Stimulated activated CD4-positive, alpha-beta T cell treated with anti-CD3 and anti-CD28 coated beads, Interleukin-4, amount 100 ng/mL, for 24 hours (primary cell): ENCODE data around the gene NR0B2.
"Not testable (repeated sequence)": the region's sequence is repeated elsewhere in the genome, so short reads cannot be mapped to it uniquely, and the experiment has no call there.

ENCODE experiments used
- DNase-seq: peaks from one replicate; pipeline ENCODE4 v3.0.0-alpha.2; 2020

The NR0B2 gene, protein sequence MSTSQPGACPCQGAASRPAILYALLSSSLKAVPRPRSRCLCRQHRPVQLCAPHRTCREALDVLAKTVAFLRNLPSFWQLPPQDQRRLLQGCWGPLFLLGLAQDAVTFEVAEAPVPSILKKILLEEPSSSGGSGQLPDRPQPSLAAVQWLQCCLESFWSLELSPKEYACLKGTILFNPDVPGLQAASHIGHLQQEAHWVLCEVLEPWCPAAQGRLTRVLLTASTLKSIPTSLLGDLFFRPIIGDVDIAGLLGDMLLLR

DNA sequence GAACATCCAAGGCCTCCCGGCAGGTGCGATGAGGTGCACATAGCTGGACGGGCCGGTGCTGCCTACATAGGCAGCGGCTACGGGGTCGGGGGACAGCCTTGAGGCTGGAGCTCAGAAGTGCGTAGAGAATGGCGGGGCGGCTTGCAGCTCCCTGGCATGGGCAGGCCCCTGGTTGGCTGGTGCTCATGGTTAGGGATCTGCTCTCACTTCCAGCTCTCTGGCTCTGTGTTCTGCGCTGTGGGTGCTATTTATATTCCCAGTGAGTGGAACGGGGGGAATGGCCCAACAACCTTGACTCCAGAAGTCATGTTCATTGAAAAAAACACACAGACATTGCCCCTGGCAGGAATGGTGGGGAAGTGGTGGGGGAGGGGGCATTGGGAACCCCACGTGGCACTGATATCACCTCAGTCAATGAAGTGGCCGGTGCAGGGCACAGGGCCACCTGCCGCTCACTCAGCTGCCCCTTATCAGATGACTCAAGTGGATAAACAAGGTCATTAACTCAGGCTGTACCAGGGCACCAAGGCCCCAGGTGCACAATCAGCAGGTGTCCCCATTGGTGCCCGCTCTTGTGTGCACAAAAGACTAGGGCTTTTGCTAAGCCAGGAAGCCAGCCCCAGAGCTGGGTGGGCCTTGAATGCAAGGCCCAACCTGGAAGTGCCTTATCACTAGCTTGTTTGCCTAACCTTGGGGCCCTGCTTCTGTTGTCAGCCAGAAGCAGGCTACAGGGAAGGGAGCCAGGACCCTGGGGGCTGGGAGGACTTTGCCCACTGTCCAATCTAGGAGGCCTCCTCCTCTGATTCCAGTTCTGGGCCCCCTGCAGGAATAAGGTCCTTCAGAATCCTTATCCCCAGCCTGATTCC is at the start of gene NR0B2:
TSS of gene NR0B2 (minus strand) at position 222 of the 866 bp plus-strand sequence. CDS start at position 187, 35 bp downstream.
- no peak for DNase-seq

DNA sequence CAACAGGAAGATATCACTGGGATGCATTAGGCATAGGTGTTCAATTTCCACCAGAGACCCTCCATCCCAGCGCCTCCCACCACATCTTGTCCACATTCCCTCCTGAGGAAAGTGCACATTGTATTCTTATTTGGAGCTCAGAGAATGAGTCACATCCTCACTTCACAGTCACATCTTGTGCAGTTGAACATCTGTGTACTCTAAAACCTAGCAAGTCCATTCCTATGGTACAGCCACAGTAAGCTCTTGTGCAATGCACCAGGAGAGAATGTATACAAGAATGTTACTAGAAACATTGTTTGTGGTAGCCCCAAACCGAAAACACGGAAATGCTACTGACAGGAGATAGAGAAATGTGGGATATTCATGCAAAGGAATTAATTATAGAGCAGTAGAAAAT is 48.1 kb upstream of the NR0B2 start:
- no peak for DNase-seq

DNA sequence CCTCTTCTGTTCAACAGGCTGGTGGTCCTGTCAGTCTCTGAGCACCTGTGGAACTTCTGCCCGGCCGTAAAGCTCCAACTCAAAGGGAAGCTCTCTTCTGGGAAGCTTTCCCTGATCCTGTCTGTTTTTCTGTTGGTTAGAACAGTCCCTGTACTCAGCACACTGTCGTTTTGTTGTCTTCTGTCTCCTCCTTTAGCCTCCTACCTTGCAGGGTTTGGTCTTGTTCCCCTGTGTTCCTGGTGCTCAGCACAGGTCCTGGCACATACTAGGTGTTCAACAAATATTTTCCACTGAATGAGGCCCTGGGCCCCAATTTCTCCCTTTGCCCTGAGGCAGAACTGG is 46.8 kb upstream of the NR0B2 start:
- DNase-seq = no peak

DNA sequence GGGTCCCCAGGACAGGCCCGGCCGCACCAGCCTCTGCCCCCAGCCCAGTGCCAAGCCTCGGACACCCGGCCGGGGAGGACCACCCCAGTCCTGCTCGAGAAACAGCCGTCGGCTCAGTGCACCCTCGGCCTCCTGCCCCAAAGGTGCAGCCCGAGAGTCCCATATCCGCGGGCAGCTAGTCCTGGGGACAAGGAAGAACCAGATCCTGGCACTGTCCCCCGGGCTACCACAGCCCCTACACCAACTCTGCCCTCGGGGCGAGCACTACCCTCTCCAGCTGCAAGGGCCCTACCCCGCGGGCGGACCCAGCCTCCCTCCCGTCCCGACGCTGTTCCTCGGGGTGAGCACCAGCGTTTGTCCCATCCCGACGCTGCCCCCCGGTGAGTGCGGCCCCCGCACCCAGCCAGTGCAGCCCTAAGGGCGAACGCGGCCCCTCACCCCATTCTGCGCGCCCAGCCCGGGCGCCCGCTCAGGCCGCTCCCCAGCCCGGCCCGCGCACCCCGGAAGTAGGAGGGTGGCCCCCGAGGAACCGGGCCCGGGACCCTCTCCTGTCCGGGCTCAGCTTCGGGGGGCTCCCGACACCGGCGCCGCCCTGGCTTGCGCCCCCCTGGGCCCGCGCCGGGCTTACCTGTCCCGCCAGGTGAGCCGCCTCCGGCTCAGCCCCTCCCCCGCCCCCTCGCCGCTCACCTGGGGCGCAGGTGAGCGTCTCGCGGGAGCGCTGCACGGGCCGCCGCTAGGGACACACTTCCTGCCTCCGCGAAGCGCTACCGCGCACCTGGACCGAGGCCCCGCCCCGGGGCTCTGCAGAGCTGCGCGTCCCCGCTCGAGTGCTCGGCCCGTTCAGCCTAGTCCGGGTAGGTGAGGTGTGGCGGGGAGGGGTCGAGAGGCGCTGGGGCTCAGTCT is 46.2 kb upstream of the NR0B2 start, which contains the start of gene KDF1:
TSS of gene KDF1 (minus strand) at position 747 of the 903 bp plus-strand sequence. CDS start 8,088 bp downstream, outside the sequence.
- peak; percentile 40 for DNase-seq

DNA sequence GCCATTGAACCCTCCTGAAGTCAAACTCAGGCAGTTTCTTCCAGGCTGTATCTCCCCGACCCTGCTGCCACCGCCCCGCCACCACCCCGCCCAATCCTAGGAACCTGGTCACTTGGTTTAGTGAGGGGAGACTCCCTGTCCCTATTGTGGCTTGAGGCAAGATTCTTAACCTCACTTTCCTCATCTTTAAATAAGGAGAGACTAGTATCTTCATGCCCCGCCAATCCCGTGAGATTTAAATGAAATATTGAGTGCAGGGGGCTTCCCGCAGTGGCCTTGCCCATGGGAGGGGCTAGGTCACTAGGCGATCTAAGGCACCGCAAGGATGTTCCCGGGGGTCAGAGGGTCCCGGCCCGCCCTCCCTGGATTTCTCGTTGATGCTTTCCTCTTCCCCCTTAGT is 45.5 kb upstream of the NR0B2 start:
- no peak for DNase-seq

DNA sequence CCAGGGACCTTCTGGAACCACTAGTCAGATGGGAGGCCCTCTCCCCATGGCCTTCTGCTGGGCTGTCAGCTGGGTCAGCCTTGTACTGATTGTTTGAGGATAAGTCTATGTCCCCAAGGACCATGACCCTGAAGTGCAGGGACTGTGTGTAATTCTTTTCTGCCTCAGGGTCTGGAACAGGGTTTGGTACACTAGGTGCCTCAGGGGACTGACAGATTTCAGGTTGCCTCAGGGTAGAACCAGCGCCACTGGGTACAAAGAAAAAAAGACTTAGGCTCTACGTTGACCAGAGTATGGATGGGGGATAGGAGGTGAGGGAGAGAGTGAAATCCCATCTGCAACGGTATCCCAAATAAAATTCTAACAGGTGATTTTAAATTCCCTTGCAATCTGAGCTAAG is 43.5 kb upstream of the NR0B2 start:
- DNase-seq = no peak

DNA sequence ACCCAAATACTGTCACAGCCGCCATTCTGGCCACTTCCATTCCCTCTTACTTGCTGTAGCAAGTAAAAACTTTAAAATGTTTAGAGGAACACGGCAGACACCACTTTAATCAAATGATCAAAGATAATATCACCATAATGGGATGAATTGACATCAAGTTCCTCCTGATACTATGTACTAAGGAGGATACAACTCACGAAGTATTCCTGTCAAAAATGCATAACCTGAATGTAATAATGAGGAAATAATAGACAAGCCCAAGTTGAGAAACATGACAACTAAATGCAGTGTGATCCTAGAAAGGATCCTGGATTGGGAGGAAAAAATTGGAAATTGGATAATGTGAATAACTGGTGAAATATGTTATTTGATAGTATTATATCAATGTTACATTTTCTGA is 42.5 kb upstream of the NR0B2 start:
- no peak for DNase-seq

DNA sequence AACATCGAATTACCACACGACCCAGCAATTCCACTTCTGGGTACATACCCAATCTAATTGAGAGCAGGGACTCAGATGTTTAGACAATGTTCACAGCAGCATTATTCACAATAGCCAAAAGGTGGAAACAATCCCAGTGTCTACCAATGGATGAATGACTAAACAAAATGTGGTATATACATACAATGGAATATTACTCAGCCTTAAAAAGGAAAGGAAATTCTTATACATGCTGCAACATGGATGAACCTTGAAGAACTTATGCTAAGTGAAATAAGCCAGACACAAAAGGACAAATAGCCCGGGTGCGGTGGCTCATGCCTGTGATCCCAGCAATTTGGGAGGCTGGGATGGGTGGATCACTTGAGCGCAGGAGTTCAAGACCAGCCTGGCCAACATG is 39.6 kb upstream of the NR0B2 start:
- DNase-seq = no peak

DNA sequence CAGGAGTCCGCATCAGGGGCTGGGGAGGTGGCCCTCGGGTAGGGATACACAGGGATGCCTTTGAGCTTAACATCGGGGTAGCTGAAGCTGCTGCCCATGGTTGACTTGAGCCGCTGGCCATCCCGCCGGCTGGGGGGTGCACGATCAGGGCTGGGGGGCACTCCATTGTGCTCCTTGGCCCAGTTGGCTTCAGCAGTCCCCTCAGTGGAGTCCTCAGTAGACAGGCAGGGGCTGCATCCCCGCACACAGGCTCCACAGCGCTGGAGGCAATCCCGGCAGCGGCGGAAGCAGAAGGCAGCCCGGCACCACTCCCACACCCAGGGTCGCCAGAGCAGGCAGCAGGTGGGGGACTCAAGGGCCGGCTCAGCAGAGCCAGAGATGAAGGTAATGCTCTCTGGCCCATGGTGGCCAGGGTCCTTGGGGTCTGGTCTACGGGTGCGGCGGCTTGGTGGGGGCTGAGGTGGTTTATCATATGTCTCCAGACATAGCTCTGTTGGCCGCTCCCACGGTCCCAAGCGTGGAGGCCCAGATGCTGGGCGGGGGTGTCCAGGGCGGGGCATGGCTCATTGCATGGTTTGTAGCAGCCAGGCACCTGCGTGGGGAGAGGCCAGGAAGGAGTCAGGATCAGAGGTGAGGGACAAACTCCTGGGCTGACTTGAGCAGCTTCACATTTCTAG is 38.2 kb upstream of the NR0B2 start:
- DNase-seq = no peak

DNA sequence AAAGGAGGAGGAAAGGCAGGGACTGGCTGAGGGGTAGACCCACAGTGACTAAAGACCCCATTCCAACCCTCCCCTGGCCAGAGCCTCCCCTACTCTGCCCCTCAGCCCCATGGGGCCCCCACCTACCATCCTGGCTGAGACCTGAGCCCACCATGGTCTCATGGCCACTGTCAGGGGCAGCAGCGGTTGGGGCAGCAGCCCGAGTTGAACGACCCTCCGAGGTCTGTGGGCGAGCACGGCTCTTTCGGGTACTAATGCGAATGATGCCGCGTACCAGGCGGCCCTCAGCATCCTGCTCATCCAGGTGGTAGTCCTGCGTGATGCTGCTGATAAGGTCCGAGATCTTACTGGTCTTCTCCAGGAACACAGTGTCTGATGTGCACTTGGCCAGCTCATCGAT is 37.4 kb upstream of the NR0B2 start:
- DNase-seq = no peak

DNA sequence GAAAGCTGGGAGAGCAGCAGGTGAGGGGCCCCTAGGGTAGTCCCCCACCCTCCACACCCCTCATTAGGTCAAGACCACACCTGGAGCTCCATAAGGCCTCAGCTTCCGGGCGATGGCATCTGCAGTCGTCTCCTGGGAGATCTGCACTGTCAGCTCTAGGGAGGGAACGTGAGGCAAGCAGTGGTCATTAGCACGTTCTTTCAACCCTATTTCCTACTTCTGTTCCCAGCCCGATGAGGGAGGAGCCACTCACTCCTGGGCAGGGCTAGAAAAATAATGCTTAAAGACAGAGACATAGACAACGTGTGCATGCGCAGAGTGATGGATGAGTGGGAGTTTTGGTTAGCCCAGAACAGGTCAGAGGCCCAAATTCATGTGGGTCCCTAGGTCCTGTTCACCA is 36.8 kb upstream of the NR0B2 start:
- no peak for DNase-seq

DNA sequence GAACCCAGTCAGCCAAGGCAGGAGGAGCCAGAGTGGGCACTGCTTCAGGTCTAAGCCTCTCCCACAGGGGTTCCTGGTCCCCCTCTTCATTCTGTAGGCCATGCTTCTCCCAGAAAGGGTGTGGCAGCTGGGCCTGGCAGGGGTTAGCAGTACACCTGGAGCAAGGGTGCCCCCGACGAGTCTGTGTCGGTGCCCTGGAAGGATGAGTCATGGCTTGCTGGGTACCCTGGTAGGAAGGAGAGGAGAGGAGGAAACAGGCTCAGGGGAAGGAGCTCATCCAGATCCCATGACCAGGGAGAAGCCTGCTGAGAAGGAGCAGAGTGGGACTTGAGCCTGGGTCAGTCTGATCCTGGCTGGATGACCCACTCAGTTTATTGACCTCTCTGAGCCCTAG is 36.1 kb upstream of the NR0B2 start:
- no peak for DNase-seq

DNA sequence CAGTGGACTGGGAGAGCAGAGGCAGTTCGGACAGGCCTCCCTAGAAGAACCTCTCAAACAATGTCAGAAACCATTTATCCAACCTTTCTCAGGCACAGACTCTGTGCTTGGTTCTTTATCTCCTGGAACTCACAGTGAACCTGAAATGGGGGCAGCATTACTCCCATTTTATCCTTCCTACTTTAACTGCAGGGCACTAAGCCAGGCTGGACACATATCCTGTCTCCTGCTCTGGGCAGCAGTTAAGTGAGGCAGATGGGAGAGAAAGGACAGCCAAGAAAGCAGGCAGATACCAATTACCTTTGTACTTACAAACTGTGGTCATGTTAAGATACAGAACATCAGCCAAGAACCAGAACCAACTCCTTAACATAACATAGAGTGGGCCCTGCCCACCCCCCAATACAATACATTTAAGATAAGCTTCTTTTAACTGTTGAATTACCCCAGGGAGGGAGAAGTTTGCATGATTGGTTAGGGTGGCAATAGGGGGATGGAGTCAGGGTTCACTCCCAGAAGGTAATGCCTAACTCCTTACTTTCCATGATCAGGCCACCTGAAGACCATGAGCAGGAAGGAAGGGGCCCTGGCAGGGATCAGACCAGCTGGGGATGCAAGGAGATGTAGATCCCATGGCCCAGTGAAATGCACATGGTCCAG is 35.6 kb upstream of the NR0B2 start:
- no peak for DNase-seq

DNA sequence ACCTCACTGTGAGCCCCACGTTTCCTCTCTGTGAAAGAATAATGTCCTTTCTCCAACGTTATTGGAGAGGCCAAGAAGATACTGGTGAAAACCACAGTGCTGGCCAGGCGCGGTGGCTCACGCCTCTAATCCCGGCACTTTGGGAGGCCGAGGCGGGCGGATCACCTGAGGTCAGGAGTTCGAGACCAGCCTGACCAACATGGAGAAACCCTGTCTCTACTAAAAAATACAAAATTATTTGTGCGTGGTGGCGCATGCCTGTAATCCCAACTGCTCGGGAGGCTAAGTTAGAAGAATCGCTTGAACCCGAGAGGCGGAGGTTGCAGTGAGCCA is 34.9 kb upstream of the NR0B2 start:
- DNase-seq = not testable (repeated sequence)

DNA sequence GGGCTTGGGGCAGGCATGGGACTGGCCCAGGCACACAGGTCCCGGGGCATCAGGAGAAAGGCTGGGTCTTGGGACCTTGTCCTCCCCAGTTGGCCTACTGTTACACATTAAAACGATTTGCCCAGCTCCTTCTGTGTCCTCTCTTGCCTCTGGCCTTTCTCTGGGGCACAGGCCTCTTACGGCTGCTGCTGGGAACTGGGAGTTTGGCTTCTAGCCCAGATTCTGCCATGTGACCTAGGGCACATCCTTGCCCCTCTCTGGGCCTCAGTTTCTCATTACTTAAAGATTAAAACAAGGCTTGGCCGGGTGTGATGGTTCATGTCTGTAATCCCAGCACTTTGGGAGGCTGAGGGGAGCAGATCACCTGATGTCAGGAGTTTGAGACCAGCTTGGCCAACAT is 32.5 kb upstream of the NR0B2 start:
- no peak for DNase-seq

DNA sequence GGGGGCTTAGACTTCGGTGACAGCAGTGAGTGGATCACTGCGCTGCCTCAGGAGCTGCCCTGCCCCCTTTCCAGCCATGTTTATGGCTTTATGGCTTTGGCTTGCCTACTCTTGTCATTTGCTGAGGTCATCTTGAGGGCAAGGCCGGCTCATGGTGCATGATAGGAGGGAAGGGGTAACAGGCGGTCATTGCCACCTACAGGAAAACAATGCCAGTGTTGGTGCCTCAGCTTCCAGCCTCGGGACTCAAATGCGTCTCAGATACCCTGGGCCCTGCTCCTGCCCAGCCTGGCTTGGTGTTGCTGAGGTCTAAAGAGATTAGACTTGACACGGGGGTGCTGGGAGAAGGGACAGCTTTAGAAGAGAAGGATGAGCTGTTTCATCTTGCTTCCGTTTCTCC is 32.0 kb upstream of the NR0B2 start:
- no peak for DNase-seq

DNA sequence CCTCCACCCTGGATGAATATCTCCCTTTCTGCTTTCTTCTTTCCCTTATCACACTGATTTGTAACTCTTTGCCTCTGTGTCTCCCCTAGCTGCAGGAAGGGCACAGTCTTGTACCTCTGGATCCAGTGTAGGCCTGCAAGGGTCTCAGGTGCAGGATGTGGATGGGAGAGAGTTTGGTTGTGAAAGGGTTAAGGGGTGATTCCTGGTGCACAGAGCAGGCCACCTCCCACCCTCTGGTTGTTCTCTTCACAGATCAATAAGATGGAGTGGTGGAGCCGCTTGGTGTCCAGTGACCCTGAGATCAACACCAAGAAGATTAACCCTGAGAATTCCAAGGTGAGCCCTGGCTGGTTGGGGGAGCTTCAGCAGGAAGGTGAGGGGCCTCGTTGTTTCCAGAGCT is 31.4 kb upstream of the NR0B2 start:
- no peak for DNase-seq

DNA sequence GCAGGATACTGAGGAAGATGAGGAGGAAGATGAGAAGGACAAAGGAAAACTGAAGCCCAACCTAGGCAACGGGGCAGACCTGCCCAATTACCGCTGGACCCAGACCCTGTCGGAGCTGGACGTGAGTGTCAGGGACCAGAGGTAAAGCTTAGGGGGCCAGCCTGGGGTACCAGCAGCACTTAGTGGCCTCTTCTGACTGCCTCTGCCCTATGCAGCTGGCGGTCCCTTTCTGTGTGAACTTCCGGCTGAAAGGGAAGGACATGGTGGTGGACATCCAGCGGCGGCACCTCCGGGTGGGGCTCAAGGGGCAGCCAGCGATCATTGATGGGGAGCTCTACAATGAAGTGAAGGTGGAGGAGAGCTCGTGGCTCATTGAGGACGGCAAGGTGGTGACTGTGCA is 28.9 kb upstream of the NR0B2 start:
- no peak for DNase-seq

DNA sequence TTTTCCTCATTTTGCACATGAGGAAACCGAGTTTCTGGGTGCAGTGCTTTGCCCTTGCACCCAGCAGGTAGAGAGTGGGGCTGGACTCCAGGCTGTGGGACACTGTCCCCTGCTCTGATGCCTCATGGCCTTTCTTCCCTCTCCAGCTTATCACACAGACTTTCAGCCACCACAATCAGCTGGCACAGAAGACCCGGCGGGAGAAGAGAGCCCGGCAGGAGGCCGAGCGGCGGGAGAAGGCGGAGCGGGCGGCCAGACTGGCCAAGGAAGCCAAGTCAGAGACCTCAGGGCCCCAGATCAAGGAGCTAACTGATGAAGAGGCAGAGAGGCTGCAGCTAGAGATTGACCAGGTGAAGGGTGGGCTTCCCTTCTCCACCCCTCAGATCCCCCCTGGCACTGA is 27.5 kb upstream of the NR0B2 start:
- DNase-seq = no peak

DNA sequence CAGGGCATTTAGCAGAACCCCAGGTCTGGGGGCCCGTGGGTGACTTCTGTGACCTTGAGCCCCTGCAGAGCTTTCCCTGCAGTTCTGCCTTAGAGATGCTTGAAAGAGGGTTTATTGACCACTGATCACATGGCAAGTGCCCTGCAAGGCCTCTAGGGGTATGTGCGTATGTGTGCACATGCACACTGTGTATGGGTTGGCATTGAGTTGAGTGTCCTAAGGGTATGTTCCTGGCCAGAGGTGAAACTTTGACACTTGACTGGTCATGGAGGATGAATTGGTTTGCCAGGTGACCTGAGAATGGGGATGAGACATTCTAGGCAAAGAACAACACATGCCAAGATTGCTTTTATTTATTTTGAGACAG is 24.9 kb upstream of the NR0B2 start:
- no peak for DNase-seq

DNA sequence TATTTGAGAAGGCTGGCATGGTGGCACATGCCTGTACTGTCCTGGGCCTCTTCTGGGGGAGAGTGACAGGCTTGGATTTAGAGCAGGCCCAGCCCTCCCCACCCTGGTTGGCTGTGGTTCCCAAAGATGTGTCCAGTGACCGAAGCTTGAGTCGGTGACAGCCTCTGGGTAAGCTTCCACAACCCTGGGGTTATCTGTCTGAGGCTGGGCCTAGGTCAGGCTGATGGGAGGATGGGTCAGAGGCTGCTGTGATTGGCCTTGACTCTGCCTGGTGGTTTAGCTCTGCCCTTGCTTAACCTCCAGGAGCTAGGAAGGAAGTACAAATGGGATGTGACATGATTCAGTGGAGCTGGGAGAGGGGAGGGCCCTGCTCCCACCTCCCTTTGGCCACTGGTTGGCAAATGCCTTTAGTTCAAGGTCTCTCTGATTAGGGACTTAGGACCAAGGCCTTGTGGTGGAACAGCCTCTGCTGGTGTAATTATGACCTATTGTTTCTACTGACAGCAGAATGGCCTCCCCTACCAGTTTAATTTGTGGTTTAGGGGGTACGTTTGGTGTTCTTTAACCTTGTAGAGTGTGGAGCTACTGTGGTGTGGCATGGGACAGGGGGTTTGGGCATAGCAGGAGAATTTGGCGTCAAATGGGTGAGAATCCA is 24.4 kb upstream of the NR0B2 start:
- DNase-seq = no peak

DNA sequence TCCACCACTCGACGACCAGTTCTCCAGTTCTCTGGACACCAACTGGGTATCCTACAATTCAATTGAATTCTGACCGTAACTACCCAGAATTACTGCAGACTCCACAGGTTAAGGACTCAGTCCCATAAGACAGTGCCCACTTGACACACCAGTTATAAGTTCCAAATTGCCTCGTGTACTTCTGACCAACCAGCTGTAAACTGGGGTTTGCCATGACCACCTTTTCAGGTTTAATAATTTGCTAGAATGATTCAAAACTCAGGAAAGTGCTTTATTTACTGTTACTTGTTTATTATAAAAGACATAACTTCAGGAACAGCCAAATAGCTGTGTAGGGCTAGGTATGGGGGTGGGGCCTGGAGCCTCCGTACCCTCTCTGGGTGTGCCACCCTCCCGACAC is 23.0 kb upstream of the NR0B2 start:
- no peak for DNase-seq
